Immature natural killer cell (primary cell): ENCODE data around the gene NIN. TPM values are rescaled to one million over a fixed set of nuclear protein-coding genes. Genes with fewer than 3 reads are reported as not detected.

Experiments used
- DNase-seq, 3 donors: peaks; one replicate each; pipeline ENCODE4 v3.0.0; 2022; ENCODE audit warnings: mixed read lengths in 1 of 3
- H3K27ac Mint-ChIP-seq, 6 donors: one replicate each; pipeline ENCODE4 v1.8.0; 2020; ENCODE audit warnings: mixed read lengths in 6 of 6, mild to moderate bottlenecking in 5 of 6, inconsistent platforms in 4 of 6, moderate library complexity in 3 of 6
- H3K27me3 Mint-ChIP-seq, 3 donors: one replicate each; pipeline ENCODE4 v1.8.0; 2020 to 2021; ENCODE audit warnings: low read depth in 3 of 3, mild to moderate bottlenecking in 3 of 3, mixed read lengths in 3 of 3, moderate library complexity in 3 of 3, inconsistent platforms in 1 of 3
- H3K36me3 Mint-ChIP-seq, 3 donors: one replicate each; pipeline ENCODE4 v1.8.0; 2020; ENCODE audit warnings: mixed read lengths in 3 of 3, inconsistent platforms in 2 of 3, mild to moderate bottlenecking in 2 of 3
- H3K4me1 Mint-ChIP-seq, 2 donors: one replicate each; pipeline ENCODE4 v1.8.0; 2020; ENCODE audit warnings: inconsistent platforms in 2 of 2, mild to moderate bottlenecking in 2 of 2, mixed read lengths in 2 of 2, moderate library complexity in 1 of 2
- H3K4me3 Mint-ChIP-seq, 5 donors: one replicate each; pipeline ENCODE4 v1.8.0; 2020; ENCODE audit warnings: mild to moderate bottlenecking in 5 of 5, mixed read lengths in 5 of 5, inconsistent platforms in 3 of 5, moderate library complexity in 3 of 5
- H3K9me3 Mint-ChIP-seq, 6 donors: one replicate each; pipeline ENCODE4 v1.8.0; 2020; ENCODE audit warnings: mild to moderate bottlenecking in 6 of 6, mixed read lengths in 6 of 6, inconsistent platforms in 4 of 6, moderate library complexity in 3 of 6
- polyA plus RNA-seq, 3 donors: library from polyadenylated mRNA; unstranded; fragments of 300-500 nt; fragmentation: Illumina TruSeq; gene quantifications; one replicate each; pipeline ENCODE4 v1.2.3, GENCODE V29; 2021

NIN gene
- polyA plus RNA-seq, 3 donors from 2014 or later = 8.4 to 43.3 (median 9.7) TPM

GRCh38 chr14:50750323-50750722 lies 80.6 kb downstream of the NIN start:
- H3K9me3 Mint-ChIP-seq = no peaks in the 10 kb centered on the region
- peaks cover 0 to 8% of the 10 kb centered on the region in 2 donors for H3K4me1 Mint-ChIP-seq
- DNase-seq = no peak
- H3K36me3 Mint-ChIP-seq = peaks cover 31 to 64% (median 37%) of the 10 kb centered on the region in 3 donors
- H3K4me3 Mint-ChIP-seq = no peak overlapping the region
- H3K27me3 Mint-ChIP-seq = peaks cover 0 to 2% (median 0%) of the 10 kb centered on the region in 3 donors
- H3K27ac Mint-ChIP-seq = no peak overlapping the region

- Mint-ChIP-seq H3K27me3 (peaks cover 0 to 1% (median 0%) of the 10 kb centered on the region in 3 donors), H3K9me3 (no peaks in the 10 kb centered on the region), H3K27ac (peak overlapping the region in 1 of 6 donors; percentile 43), H3K4me1 (peaks cover 4 to 14% of the 10 kb centered on the region in 2 donors), H3K36me3 (peaks cover 16 to 60% (median 25%) of the 10 kb centered on the region in 3 donors), H3K4me3 (no peak overlapping the region)
- DNase-seq = no peak
These were observed 85.4 kb downstream of the NIN start for GRCh38 chr14:50745401-50746058.

GRCh38 chr14:50744231-50744630 lies 86.7 kb downstream of the NIN start:
- Mint-ChIP-seq H3K4me3 (no peak overlapping the region), H3K36me3 (peaks cover 14 to 52% (median 19%) of the 10 kb centered on the region in 3 donors), H3K4me1 (peaks cover 6 to 19% of the 10 kb centered on the region in 2 donors), H3K27me3 (peaks cover 0 to 1% (median 0%) of the 10 kb centered on the region in 3 donors), H3K9me3 (no peaks in the 10 kb centered on the region), H3K27ac (no peak overlapping the region)
- no peak for DNase-seq

GRCh38 chr14:50741567-50741966 lies 89.4 kb downstream of the NIN start:
- H3K27ac Mint-ChIP-seq = peak overlapping the region in 1 of 6 donors; percentile 4
- no peaks in the 10 kb centered on the region for H3K9me3 Mint-ChIP-seq
- peaks cover 13 to 47% (median 19%) of the 10 kb centered on the region in 3 donors for H3K36me3 Mint-ChIP-seq
- no peak overlapping the region for H3K4me3 Mint-ChIP-seq
- DNase-seq = no peak
- H3K4me1 Mint-ChIP-seq = peaks cover 6 to 10% of the 10 kb centered on the region in 2 donors
- H3K27me3 Mint-ChIP-seq = peaks cover 0 to 1% (median 0%) of the 10 kb centered on the region in 3 donors

- Mint-ChIP-seq H3K27ac (peak overlapping the region in 4 of 6 donors; percentile 28 to 62 (median 58)), H3K4me1 (peaks cover 6 to 10% of the 10 kb centered on the region in 2 donors), H3K27me3 (peaks cover 0 to 1% (median 0%) of the 10 kb centered on the region in 3 donors), H3K36me3 (peaks cover 13 to 40% (median 19%) of the 10 kb centered on the region in 3 donors), H3K4me3 (no peak overlapping the region), H3K9me3 (no peaks in the 10 kb centered on the region)
- DNase-seq = no peak
These were observed 90.1 kb downstream of the NIN start for GRCh38 chr14:50740856-50741255.

GRCh38 chr14:50739186-50739585 lies 91.8 kb downstream of the NIN start:
- Mint-ChIP-seq H3K36me3 (peaks cover 13 to 34% (median 24%) of the 10 kb centered on the region in 3 donors), H3K27ac (peak overlapping the region in 3 of 6 donors; percentile 28 to 68 (median 44)), H3K9me3 (no peaks in the 10 kb centered on the region), H3K27me3 (no peaks in the 10 kb centered on the region), H3K4me3 (no peak overlapping the region), H3K4me1 (peaks cover 6 to 10% of the 10 kb centered on the region in 2 donors)
- no peak for DNase-seq

- Mint-ChIP-seq H3K4me1 (peaks cover 6 to 10% of the 10 kb centered on the region in 2 donors), H3K27me3 (no peaks in the 10 kb centered on the region), H3K27ac (peak overlapping the region in 5 of 6 donors; percentile 20 to 77 (median 48)), H3K9me3 (no peaks in the 10 kb centered on the region), H3K36me3 (peaks cover 12 to 32% (median 20%) of the 10 kb centered on the region in 3 donors), H3K4me3 (no peak overlapping the region)
- peak in 1 of 3 donors; percentile 4 for DNase-seq
These were observed 94.0 kb downstream of the NIN start for GRCh38 chr14:50736932-50737419.

GRCh38 chr14:50734950-50735695 lies 95.8 kb downstream of the NIN start:
- no peaks in the 10 kb centered on the region for H3K27me3 Mint-ChIP-seq
- H3K4me1 Mint-ChIP-seq = peaks cover 2 to 4% of the 10 kb centered on the region in 2 donors
- no peaks in the 10 kb centered on the region for H3K9me3 Mint-ChIP-seq
- H3K36me3 Mint-ChIP-seq = peaks cover 22 to 31% (median 29%) of the 10 kb centered on the region in 3 donors
- no peak overlapping the region for H3K4me3 Mint-ChIP-seq
- no peak for DNase-seq
- H3K27ac Mint-ChIP-seq = no peak overlapping the region

GRCh38 chr14:50733494-50733893 lies 97.5 kb downstream of the NIN start:
- Mint-ChIP-seq H3K9me3 (no peaks in the 10 kb centered on the region), H3K27ac (no peak overlapping the region), H3K4me3 (no peak overlapping the region), H3K4me1 (no peaks in the 10 kb centered on the region), H3K36me3 (peaks cover 39 to 47% (median 39%) of the 10 kb centered on the region in 3 donors), H3K27me3 (no peaks in the 10 kb centered on the region)
- no peak for DNase-seq

- Mint-ChIP-seq H3K4me1 (peaks cover 0 to 11% of the 10 kb centered on the region in 2 donors), H3K36me3 (peaks cover 57 to 76% (median 68%) of the 10 kb centered on the region in 3 donors), H3K9me3 (no peaks in the 10 kb centered on the region), H3K27ac (no peak overlapping the region), H3K27me3 (peaks cover 0 to 2% (median 0%) of the 10 kb centered on the region in 3 donors), H3K4me3 (no peak overlapping the region)
- no peak for DNase-seq
These were observed 102.1 kb downstream of the NIN start for GRCh38 chr14:50728836-50729235.

- H3K9me3 Mint-ChIP-seq = no peaks in the 10 kb centered on the region
- H3K4me1 Mint-ChIP-seq = peaks cover 0 to 11% of the 10 kb centered on the region in 2 donors
- H3K27me3 Mint-ChIP-seq = peaks cover 0 to 4% (median 0%) of the 10 kb centered on the region in 3 donors
- peak overlapping the region in 1 of 5 donors; percentile 23 for H3K4me3 Mint-ChIP-seq
- no peak for DNase-seq
- peak overlapping the region in 4 of 6 donors; percentile 20 to 71 (median 50) for H3K27ac Mint-ChIP-seq
- peaks cover 55 to 78% (median 68%) of the 10 kb centered on the region in 3 donors for H3K36me3 Mint-ChIP-seq
These were observed 104.4 kb downstream of the NIN start for GRCh38 chr14:50726372-50727107.

- no peak for DNase-seq
- peaks cover 53 to 81% (median 69%) of the 10 kb centered on the region in 3 donors for H3K36me3 Mint-ChIP-seq
- H3K4me3 Mint-ChIP-seq = peak overlapping the region in 1 of 5 donors; percentile 56
- H3K4me1 Mint-ChIP-seq = peaks cover 0 to 11% of the 10 kb centered on the region in 2 donors
- no peaks in the 10 kb centered on the region for H3K9me3 Mint-ChIP-seq
- peak overlapping the region in 3 of 6 donors; percentile 14 to 68 (median 20) for H3K27ac Mint-ChIP-seq
- H3K27me3 Mint-ChIP-seq = peaks cover 0 to 4% (median 0%) of the 10 kb centered on the region in 3 donors
These were observed 105.2 kb downstream of the NIN start for GRCh38 chr14:50725761-50726160.
